ENCODE data around the gene WNT7A.

GRCh38 chr3:13827699-13828098 lies 52.2 kb downstream of the WNT7A start:
- TF ChIP-seq CTCF (IDR thresholded peaks at IDR 0.05) (no peak), POLR2AphosphoS5 (IDR thresholded peaks at IDR 0.05) (no peak)

Measured in stomach (tissue), 4 donors.